ENCODE results near the gene PRDX5. TPM values are rescaled to one million over a fixed set of nuclear protein-coding genes. Genes with fewer than 3 reads are reported as not detected.

The PRDX5 gene
- total RNA-seq, 2 experiments from 2014 or later, result 177 to 217 TPM

- Histone ChIP-seq H3K9me3 (ENCODE audit: low read length) (no peaks in the 10 kb centered on the region), H3K4me1 (ENCODE audit: insufficient read depth, low read length, poor library complexity, severe bottlenecking) (peaks cover 10% of the 10 kb centered on the region), H3K4me3 (ENCODE audit: low read depth, low read length, poor library complexity, severe bottlenecking) (no peak overlapping the region), H2AFZ (ENCODE audit: low read length) (no peak overlapping the region), H4K20me1 (ENCODE audit: insufficient read depth, low read length) (no peaks in the 10 kb centered on the region), H3K4me2 (ENCODE audit: low read length) (no peak overlapping the region), H3K9me2 (ENCODE audit: insufficient read depth, low read length) (no peaks in the 10 kb centered on the region), H3K27ac (ENCODE audit: low read depth, low read length, poor library complexity, severe bottlenecking) (no peak overlapping the region), H3K79me2 (ENCODE audit: insufficient read depth, low read depth, low read length) (no peaks in the 10 kb centered on the region), H3K36me3 (ENCODE audit: insufficient read depth, low read length) (peaks cover 35% of the 10 kb centered on the region)
- ChIA-PET POLR2A (no interaction called here), CTCF (ENCODE audit: unreplicated experiment) (no interaction called here)
- TF ChIP-seq CTCF (conservative IDR thresholded peaks at IDR 0.05; ENCODE audit: low read length) (peak; percentile 44; the same call in 1 of the 2 replicates), EZH2phosphoT487 (IDR thresholded peaks at IDR 0.05; ENCODE audit: borderline replicate concordance, low read depth, low read length) (no peak)
- no peak for DNase-seq (ENCODE audit: low spot score)
- intact Hi-C loops (cut with micrococcal nuclease; ENCODE audit: unreplicated experiment), result loop anchor here (10.0 kb wide), 1 partner anchor 285 kb away; no protein-coding TSS in a partner anchor
- BruUV-seq (replicated peaks), result no TSS peak
Measured at GRCh38 chr11:64369440-64370421, 51.8 kb downstream of the PRDX5 start.

DNA sequence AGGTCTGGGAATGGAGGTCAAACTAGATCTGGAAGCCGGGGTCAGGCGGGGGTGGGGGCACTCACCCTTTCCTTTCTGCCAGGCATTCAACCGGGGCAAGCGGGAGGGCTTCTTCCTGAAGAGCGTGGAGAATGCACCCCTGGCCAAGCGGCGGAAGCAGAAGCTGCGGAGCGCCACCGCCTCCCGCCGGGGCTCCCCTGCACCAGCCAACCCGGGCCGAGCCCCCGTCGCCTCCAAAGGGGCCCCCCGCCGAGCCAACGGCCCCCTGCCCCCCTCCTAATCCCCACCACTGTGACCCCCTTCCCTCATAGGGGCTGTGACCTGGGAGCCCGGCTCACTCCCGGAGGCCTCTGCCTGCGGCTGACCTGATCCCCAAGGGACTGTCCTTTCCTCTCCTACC lies 53.3 kb downstream of the PRDX5 start:
- ChIA-PET POLR2A (no interaction called here), CTCF (ENCODE audit: unreplicated experiment) (no interaction called here)
- TF ChIP-seq EZH2phosphoT487 (IDR thresholded peaks at IDR 0.05; ENCODE audit: borderline replicate concordance, low read depth, low read length), result no peak
- TF ChIP-seq CTCF (conservative IDR thresholded peaks at IDR 0.05; ENCODE audit: low read length), result no peak
- intact Hi-C loops (cut with micrococcal nuclease; ENCODE audit: unreplicated experiment), result loop anchor here (10.0 kb wide), 1 partner anchor 284 kb away; no protein-coding TSS in a partner anchor
- Histone ChIP-seq H2AFZ (ENCODE audit: low read length) (no peak overlapping the region), H3K4me1 (ENCODE audit: insufficient read depth, low read length, poor library complexity, severe bottlenecking) (peaks cover 10% of the 10 kb centered on the region), H3K4me2 (ENCODE audit: low read length) (no peak overlapping the region), H3K27ac (ENCODE audit: low read depth, low read length, poor library complexity, severe bottlenecking) (no peak overlapping the region), H3K9me3 (ENCODE audit: low read length) (no peaks in the 10 kb centered on the region), H3K36me3 (ENCODE audit: insufficient read depth, low read length) (peaks cover 24% of the 10 kb centered on the region), H3K79me2 (ENCODE audit: insufficient read depth, low read depth, low read length) (no peaks in the 10 kb centered on the region), H3K4me3 (ENCODE audit: low read depth, low read length, poor library complexity, severe bottlenecking) (no peak overlapping the region), H3K9me2 (ENCODE audit: insufficient read depth, low read length) (no peaks in the 10 kb centered on the region), H4K20me1 (ENCODE audit: insufficient read depth, low read length) (no peaks in the 10 kb centered on the region)
- no peak for DNase-seq (ENCODE audit: low spot score)
- no TSS peak for BruUV-seq (replicated peaks)

Small RNA genes within 50 kb of the gene (microRNA-seq; reads per million reads assigned to microRNA genes)
- gene MIR1237 (ENCODE audit: borderline replicate concordance) (not detected), gene MIR7155 (ENCODE audit: borderline replicate concordance) (5.3 reads per million)

Small RNA genes within 50 kb of the gene (small RNA-seq; reads per million reads assigned to genes)
- gene MIR1237 (not detected), gene MIR7155 (not detected), gene RF00019 (not detected)

Other genes with a start within 250 kb of the PRDX5 start
- gene MACROD1, start 152.0 kb upstream of the PRDX5 start, total RNA-seq (2014; rRNA removed; shearing (Covaris generic)), result 24.8 and 25.4 TPM in 2 replicates
- gene MACROD1, start 152.0 kb upstream of the PRDX5 start, total RNA-seq (2022), result 14.4 and 14.7 TPM in 2 replicates
- 271 and 309 TPM in 2 replicates for gene STIP1, start 131.9 kb upstream of the PRDX5 start, total RNA-seq (2014; rRNA removed; shearing (Covaris generic))
- 186 and 240 TPM in 2 replicates for gene STIP1, start 131.9 kb upstream of the PRDX5 start, total RNA-seq (2022)
- gene FERMT3, start 111.4 kb upstream of the PRDX5 start, total RNA-seq (2014; rRNA removed; shearing (Covaris generic)), result 116 and 120 TPM in 2 replicates
- gene FERMT3, start 111.4 kb upstream of the PRDX5 start, total RNA-seq (2022), result 167 and 201 TPM in 2 replicates
- 35.7 and 49.0 TPM in 2 replicates for gene TRPT1, start 91.9 kb upstream of the PRDX5 start, total RNA-seq (2014; rRNA removed; shearing (Covaris generic))
- 40.1 and 40.6 TPM in 2 replicates for gene TRPT1, start 91.9 kb upstream of the PRDX5 start, total RNA-seq (2022)
- gene NUDT22, start 91.8 kb upstream of the PRDX5 start, total RNA-seq (2014; rRNA removed; shearing (Covaris generic)), result 54.6 and 81.4 TPM in 2 replicates
- 98.4 and 100 TPM in 2 replicates for gene NUDT22, start 91.8 kb upstream of the PRDX5 start, total RNA-seq (2022)
- 14.1 and 19.2 TPM in 2 replicates for gene DNAJC4, start 87.6 kb upstream of the PRDX5 start, total RNA-seq (2014; rRNA removed; shearing (Covaris generic))
- gene DNAJC4, start 87.6 kb upstream of the PRDX5 start, total RNA-seq (2022), result 42.4 and 56.0 TPM in 2 replicates
- gene VEGFB, start 83.5 kb upstream of the PRDX5 start, total RNA-seq (2014; rRNA removed; shearing (Covaris generic)), result 35.3 and 46.3 TPM in 2 replicates
- 59.6 and 60.8 TPM in 2 replicates for gene VEGFB, start 83.5 kb upstream of the PRDX5 start, total RNA-seq (2022)
- 57.3 and 70.6 TPM in 2 replicates for gene FKBP2, start 77.0 kb upstream of the PRDX5 start, total RNA-seq (2014; rRNA removed; shearing (Covaris generic))
- gene FKBP2, start 77.0 kb upstream of the PRDX5 start, total RNA-seq (2022), result 39.7 and 45.5 TPM in 2 replicates
- gene PPP1R14B, start 71.2 kb upstream of the PRDX5 start, total RNA-seq (2014; rRNA removed; shearing (Covaris generic)), result 198 and 219 TPM in 2 replicates
- gene PPP1R14B, start 71.2 kb upstream of the PRDX5 start, total RNA-seq (2022), result 207 and 223 TPM in 2 replicates
- gene PLCB3, start 66.6 kb upstream of the PRDX5 start, total RNA-seq (2014; rRNA removed; shearing (Covaris generic)), result 7.6 and 8.6 TPM in 2 replicates
- 10.3 and 12.4 TPM in 2 replicates for gene PLCB3, start 66.6 kb upstream of the PRDX5 start, total RNA-seq (2022)
- gene BAD, start 33.5 kb upstream of the PRDX5 start, total RNA-seq (2014; rRNA removed; shearing (Covaris generic)), result 43.3 and 74.2 TPM in 2 replicates
- 19.3 and 21.2 TPM in 2 replicates for gene BAD, start 33.5 kb upstream of the PRDX5 start, total RNA-seq (2022)
- gene GPR137, start 32.3 kb upstream of the PRDX5 start, total RNA-seq (2014; rRNA removed; shearing (Covaris generic)), result 18.3 and 19.5 TPM in 2 replicates
- 49.6 and 52.3 TPM in 2 replicates for gene GPR137, start 32.3 kb upstream of the PRDX5 start, total RNA-seq (2022)
- gene KCNK4, start 26.8 kb upstream of the PRDX5 start, total RNA-seq (2014; rRNA removed; shearing (Covaris generic)), result 0.95 TPM in 1 of 2 replicates, not detected in the other
- 0.80 and 0.92 TPM in 2 replicates for gene KCNK4, start 26.8 kb upstream of the PRDX5 start, total RNA-seq (2022)
- gene CATSPERZ, start 17.8 kb upstream of the PRDX5 start, total RNA-seq (2014; rRNA removed; shearing (Covaris generic)), result 0.38 and 3.2 TPM in 2 replicates
- gene CATSPERZ, start 17.8 kb upstream of the PRDX5 start, total RNA-seq (2022), result 1.4 TPM in 1 of 2 replicates, not detected in the other
- gene ESRRA, start 12.6 kb upstream of the PRDX5 start, total RNA-seq (2014; rRNA removed; shearing (Covaris generic)), result 28.6 and 42.3 TPM in 2 replicates
- 44.9 and 57.8 TPM in 2 replicates for gene ESRRA, start 12.6 kb upstream of the PRDX5 start, total RNA-seq (2022)
- 322 and 414 TPM in 2 replicates for gene TRMT112, start 562 bp upstream of the PRDX5 start, total RNA-seq (2014; rRNA removed; shearing (Covaris generic))
- 198 and 205 TPM in 2 replicates for gene TRMT112, start 562 bp upstream of the PRDX5 start, total RNA-seq (2022)
- 40.7 and 44.1 TPM in 2 replicates for gene CCDC88B, start 22.1 kb downstream of the PRDX5 start, total RNA-seq (2014; rRNA removed; shearing (Covaris generic))
- 61.5 and 67.2 TPM in 2 replicates for gene CCDC88B, start 22.1 kb downstream of the PRDX5 start, total RNA-seq (2022)
- gene RPS6KA4, start 41.0 kb downstream of the PRDX5 start, total RNA-seq (2014; rRNA removed; shearing (Covaris generic)), result 9.0 and 16.7 TPM in 2 replicates
- gene RPS6KA4, start 41.0 kb downstream of the PRDX5 start, total RNA-seq (2022), result 11.0 and 13.4 TPM in 2 replicates
- 0.09 and 0.18 TPM in 2 replicates for gene SLC22A11, start 237.8 kb downstream of the PRDX5 start, total RNA-seq (2014; rRNA removed; shearing (Covaris generic))
- not detected in 2 replicates for gene SLC22A11, start 237.8 kb downstream of the PRDX5 start, total RNA-seq (2022)